Hepatocyte (in vitro differentiated cells): ENCODE results near the gene TRIM8. TPM values are rescaled to one million over a fixed set of nuclear protein-coding genes. Genes with fewer than 3 reads are reported as not detected.
A peak's percentile ranks its signal among the peaks of the same experiment; 100 is the strongest.

ENCODE experiments used
- DNase-seq: peaks from one replicate; pipeline ENCODE4 v3.0.0-alpha.2; 2016; ENCODE audit warnings: low spot score
- H2AFZ ChIP-seq: fragments of 200-600 bp; sonication (generic); 2 replicates; pipeline ENCODE4 v1.6.0; 2016; ENCODE audit warnings: antibody characterized with exemption, mild to moderate bottlenecking
- H3K27ac ChIP-seq: fragments of 200-600 bp; sonication (generic); 2 replicates; pipeline ENCODE4 v1.5.1; 2016; ENCODE audit warnings: mild to moderate bottlenecking
- H3K27me3 ChIP-seq: fragments of 200-600 bp; sonication (generic); 2 replicates; pipeline ENCODE4 v1.6.1; 2016
- H3K36me3 ChIP-seq: fragments of 200-600 bp; sonication (generic); replicated peaks from 2 replicates; pipeline ENCODE4 v1.5.1; 2016; ENCODE audit warnings: low read depth; ENCODE audit not compliant: insufficient read depth
- H3K4me1 ChIP-seq: fragments of 200-600 bp; sonication (generic); 2 replicates; pipeline ENCODE4 v1.5.1; 2016; ENCODE audit warnings: mild to moderate bottlenecking, moderate library complexity; ENCODE audit not compliant: insufficient read depth
- H3K4me2 ChIP-seq: fragments of 200-600 bp; sonication (generic); 2 replicates; pipeline ENCODE4 v1.6.0; 2016
- H3K4me3 ChIP-seq: fragments of 200-600 bp; sonication (generic); 2 replicates; pipeline ENCODE4 v1.5.1; 2016; ENCODE audit warnings: mild to moderate bottlenecking
- H3K79me2 ChIP-seq: fragments of 200-600 bp; sonication (generic); 2 replicates; pipeline ENCODE4 v1.6.0; 2017; ENCODE audit warnings: mild to moderate bottlenecking
- H3K9me2 ChIP-seq: fragments of 200-600 bp; sonication (generic); replicated peaks from 2 replicates; pipeline ENCODE4 v1.6.0; 2017; ENCODE audit warnings: mild to moderate bottlenecking; ENCODE audit not compliant: insufficient read depth
- H3K9me3 ChIP-seq: fragments of 200-600 bp; sonication (generic); 2 replicates; pipeline ENCODE4 v1.5.1; 2016; ENCODE audit warnings: low read depth, mild to moderate bottlenecking
- H4K20me1 ChIP-seq: fragments of 200-600 bp; sonication (generic); 2 replicates; pipeline ENCODE4 v1.6.0; 2016; ENCODE audit warnings: mild to moderate bottlenecking; ENCODE audit not compliant: insufficient read depth, poor library complexity, severe bottlenecking
- CTCF ChIP-seq: fragments of 200-600 bp; sonication (generic); IDR thresholded peaks from 2 replicates; pipeline ENCODE4 v1.5.1; 2016; ENCODE audit warnings: antibody characterized with exemption, mild to moderate bottlenecking; ENCODE audit not compliant: poor library complexity
- EZH2 ChIP-seq: fragments of 200-600 bp; sonication (generic); IDR thresholded peaks from 2 replicates; pipeline ENCODE4 v1.6.1; 2016; ENCODE audit warnings: antibody characterized with exemption, mild to moderate bottlenecking, borderline replicate concordance
- EZH2phosphoT487 ChIP-seq: fragments of 200-600 bp; sonication (generic); IDR thresholded peaks from one replicate; pipeline ENCODE4 v1.6.1; 2018; ENCODE audit warnings: antibody characterized with exemption, mild to moderate bottlenecking, low read depth, moderate library complexity; ENCODE audit not compliant: unreplicated experiment, severe bottlenecking
- WGBS: methylation state at CpG from one replicate; pipeline ENCODE4 v1.1.6; 2016; ENCODE audit warnings: low lambda C conversion rate; ENCODE audit errors: missing lambda C conversion rate; 5-methylcytosine and 5-hydroxymethylcytosine counted together
- polyA plus RNA-seq: library from polyadenylated mRNA; unstranded; fragments of >200 nt; fragmentation: Nextera tagmentation; extraction: Ambion mirVana; gene quantifications from 2 replicates; pipeline ENCODE4 v1.2.1, GENCODE V29; 2016
- total RNA-seq: library from RNA; depleted of rRNA; stranded (reverse); fragments of >200 nt; gene quantifications from 2 replicates; pipeline ENCODE4 v1.2.3, GENCODE V29; 2014

The TRIM8 gene
- total and polyA plus RNA-seq, 2 experiments from 2014 or later = 53.3 to 61.2 TPM

GRCh38 chr10:102601639-102602038 is 42.6 kb upstream of the TRIM8 start:
- Histone ChIP-seq H3K79me2 (no peaks in the 10 kb centered on the region), H3K27ac (peak overlapping the region; percentile 76), H3K27me3 (no peaks in the 10 kb centered on the region), H4K20me1 (no peaks in the 10 kb centered on the region), H3K4me1 (peaks cover 42% of the 10 kb centered on the region), H3K4me2 (no peak overlapping the region), H3K9me3 (no peaks in the 10 kb centered on the region), H2AFZ (no peak overlapping the region), H3K36me3 (no peaks in the 10 kb centered on the region), H3K4me3 (no peak overlapping the region), H3K9me2 (no peaks in the 10 kb centered on the region)
- no peak for DNase-seq
- TF ChIP-seq CTCF = no peak
- no peak for TF ChIP-seq EZH2
- no peak for TF ChIP-seq EZH2phosphoT487
- 94% methylated on average over 9 of the region's 9 CpGs for WGBS

- Histone ChIP-seq H3K4me1 (peaks cover 42% of the 10 kb centered on the region), H3K9me3 (no peaks in the 10 kb centered on the region), H3K9me2 (no peaks in the 10 kb centered on the region), H3K27me3 (no peaks in the 10 kb centered on the region), H3K36me3 (no peaks in the 10 kb centered on the region), H4K20me1 (no peaks in the 10 kb centered on the region), H3K27ac (peak overlapping the region; percentile 76), H3K4me2 (no peak overlapping the region), H3K79me2 (no peaks in the 10 kb centered on the region), H3K4me3 (no peak overlapping the region), H2AFZ (no peak overlapping the region)
- TF ChIP-seq EZH2 (no peak), CTCF (no peak), EZH2phosphoT487 (no peak)
- WGBS = 83% methylated on average over 4 of the region's 4 CpGs
- peak; percentile 32 for DNase-seq
Observed at GRCh38 chr10:102602272-102603045, 41.8 kb upstream of the TRIM8 start.

- Histone ChIP-seq H3K27me3 (no peaks in the 10 kb centered on the region), H3K27ac (peak overlapping the region; percentile 76), H3K9me3 (no peaks in the 10 kb centered on the region), H3K4me1 (peaks cover 33% of the 10 kb centered on the region), H3K9me2 (no peaks in the 10 kb centered on the region), H4K20me1 (no peaks in the 10 kb centered on the region), H3K4me3 (no peak overlapping the region), H3K4me2 (no peak overlapping the region), H3K36me3 (no peaks in the 10 kb centered on the region), H2AFZ (no peak overlapping the region), H3K79me2 (no peaks in the 10 kb centered on the region)
- WGBS = 84% methylated on average over 7 of the region's 7 CpGs
- TF ChIP-seq EZH2phosphoT487 = no peak
- TF ChIP-seq EZH2 = no peak
- TF ChIP-seq CTCF = no peak
- no peak for DNase-seq
Observed at GRCh38 chr10:102603946-102604345, 40.3 kb upstream of the TRIM8 start.
